HG02759 (cell line): Measurements from ENCODE around the gene METTL17.
"Not testable (repeated sequence)": the region's sequence is repeated elsewhere in the genome, so short reads cannot be mapped to it uniquely, and the experiment has no call there.

Experiments used
- ATAC-seq: cut with Tn5 transposase; IDR thresholded peaks from one replicate; pipeline ENCODE4 v1.9.1; 2021; ENCODE audit warnings: mild to moderate bottlenecking, moderate library complexity; ENCODE audit not compliant: unreplicated experiment

Gene METTL17

DNA sequence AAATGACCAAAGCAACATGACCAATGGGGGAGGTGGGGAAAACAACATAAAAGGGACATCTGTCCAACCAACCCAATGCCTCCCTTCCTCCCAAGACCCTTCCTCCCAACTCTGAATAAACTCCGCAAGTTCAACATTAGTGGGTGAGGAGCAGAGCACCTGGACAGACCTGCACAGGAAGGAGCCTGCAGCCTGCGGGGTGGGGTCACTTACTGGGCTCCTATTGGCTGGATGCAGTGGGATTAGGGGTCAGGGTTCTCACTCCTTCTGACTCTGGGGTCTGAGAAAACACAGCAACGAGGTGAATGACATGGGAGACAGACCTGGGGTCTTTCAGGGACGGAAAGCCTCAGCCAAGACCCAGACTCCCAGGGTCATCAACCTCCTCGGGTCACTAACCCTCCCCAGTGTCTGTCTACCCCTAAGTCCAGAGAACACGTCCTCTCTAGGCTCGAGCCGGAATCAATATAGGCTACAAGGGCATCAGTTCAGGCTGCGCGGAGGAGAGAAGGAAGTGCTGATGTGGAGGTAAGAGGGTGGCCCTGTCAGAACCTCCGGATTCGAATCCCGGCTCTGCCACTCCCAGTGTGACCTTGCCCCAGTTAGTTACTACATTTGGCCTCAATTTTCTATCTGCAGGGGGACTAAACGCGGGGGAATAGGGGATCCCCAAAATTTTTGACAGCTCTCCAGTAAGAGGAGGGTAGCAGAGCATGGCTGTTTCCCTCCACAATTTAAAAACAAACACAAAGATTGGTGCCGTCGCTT lies 34.2 kb downstream of the METTL17 start:
- ATAC-seq, result no peak

DNA sequence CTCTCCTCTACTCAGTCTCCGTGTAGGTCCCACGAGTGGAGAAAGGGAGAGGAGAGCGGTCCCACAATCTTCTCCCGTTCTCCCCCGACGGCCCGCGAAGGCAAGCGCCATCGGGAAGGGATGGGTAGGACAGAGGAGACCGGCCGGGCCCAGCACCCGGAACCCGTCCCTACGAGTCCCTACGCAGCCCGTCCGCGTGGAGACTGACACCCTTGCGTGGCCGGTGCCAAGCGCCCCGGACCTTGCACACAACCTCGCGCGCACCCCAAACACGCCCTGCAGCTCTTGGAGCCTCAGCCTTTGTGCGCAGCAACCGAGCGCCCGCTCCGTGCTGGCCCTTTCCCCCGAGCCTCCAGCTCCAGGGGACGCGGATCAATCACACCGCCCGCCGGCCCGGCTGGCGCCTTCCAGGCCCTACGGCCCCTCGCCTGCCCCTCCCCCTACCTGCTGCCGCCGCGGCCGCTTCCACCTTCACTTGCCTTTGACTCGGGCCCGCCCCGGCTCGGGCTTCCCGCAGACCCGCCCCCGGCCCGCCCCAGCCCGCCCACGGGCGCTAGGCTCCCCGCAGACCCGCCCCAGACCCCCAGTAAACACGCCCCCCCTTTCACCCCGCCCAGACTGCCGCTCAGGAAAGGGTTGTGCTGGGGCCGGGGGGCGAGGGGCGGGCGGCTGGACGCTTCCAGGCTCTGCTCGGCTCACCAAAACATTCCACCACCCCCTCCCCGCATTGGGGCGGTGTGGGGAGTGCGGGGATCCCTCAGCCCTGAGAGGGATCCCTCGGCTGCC lies 35.0 kb downstream of the METTL17 start, which contains the start of gene NDRG2:
Gene NDRG2 (minus strand): TSS at position 477 of the 786 bp plus-strand sequence. CDS start 1,746 bp downstream, outside the sequence.
- peak; percentile 74 for ATAC-seq

DNA sequence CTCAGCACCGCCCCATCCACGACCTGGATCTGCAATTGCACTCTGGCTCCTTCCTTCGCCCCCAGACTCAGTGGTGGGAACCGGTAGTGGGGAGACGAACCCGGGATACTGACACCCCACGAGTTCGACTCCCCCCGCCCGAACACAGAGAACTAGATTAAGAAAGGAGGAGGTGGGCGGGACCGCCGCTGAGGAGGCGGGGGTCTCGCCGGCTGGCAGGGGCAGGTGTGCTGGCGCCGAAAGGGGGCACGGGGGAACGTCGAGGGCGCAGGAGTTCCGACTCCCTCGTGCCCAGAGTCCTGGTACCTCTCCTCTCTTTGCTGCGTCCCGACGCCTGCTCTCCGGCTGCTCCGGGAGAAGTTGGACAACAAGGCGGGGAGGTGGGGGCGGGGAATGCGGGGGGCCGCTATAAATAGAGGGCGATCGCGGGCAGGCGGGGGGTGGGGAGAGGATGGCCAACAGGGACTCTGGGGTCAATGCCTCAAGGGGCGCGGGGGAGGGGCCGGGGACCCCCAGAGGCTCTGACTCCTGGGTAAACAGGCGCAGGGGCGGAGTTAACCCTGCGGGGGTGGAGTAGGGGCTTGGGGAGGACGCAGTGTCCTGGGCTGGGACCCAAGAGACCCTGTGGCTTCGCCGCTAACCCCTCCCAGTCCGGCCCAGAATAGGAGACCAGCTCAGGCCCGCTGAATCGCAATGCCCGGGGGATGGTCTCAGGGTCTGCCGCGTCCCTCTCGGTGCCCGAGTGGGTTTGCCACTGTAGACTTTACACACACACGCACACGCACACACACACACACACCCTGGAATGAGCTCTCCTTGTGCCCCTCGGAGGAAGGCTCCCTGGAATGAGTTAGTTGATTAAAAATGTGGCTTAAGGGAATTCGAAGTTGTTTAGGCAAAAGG lies 35.8 kb downstream of the METTL17 start:
- no peak for ATAC-seq

DNA sequence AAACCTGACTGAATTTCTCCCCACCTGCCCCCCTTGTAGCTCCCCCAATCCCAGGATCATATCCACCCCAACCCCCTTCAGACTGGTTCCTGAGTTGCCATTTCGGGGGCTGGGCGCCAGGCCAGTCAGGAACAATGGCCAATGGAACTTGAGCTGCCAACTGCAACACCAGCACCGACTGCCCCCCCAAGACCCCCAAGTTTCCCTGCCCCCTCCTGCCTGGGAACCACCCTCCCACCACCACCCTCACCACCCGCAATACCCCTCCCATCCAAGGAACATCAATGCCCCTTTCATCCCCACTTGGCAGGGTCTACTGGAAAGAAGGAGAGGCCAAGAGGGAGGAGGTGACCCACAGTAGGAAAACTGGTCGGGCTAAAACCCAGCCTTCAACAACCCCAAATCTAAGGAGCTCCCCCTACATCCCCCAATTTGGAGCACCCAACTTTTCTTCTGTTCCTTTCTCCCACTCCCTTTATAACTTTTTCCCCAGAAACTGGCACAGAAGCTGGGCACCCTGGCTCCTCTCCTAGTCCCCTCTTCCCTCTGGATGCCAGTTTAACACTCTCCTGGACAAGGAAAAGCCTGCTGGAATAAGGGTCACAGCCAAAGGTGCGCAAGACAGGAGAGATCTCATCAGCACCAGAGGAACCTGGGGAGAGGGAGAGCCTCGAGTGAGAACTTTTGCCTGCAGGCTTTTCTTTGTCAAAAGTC lies 36.7 kb downstream of the METTL17 start:
- ATAC-seq, result no peak

DNA sequence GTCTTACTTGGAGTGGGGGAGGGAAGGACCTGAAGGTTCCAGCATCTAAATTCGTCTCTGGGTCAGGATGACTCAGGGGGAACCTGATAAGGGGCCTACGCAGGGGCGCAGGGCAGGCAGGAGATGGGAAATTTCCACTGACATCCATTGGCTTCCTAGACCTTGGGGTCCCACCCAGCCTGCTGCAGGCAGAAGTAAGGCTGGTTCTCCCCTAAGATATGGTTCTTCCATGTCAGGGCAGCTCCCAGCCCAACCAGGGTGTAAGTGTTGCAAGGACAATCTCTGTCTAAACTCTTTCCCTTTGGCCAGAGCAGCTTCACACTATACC lies 37.2 kb downstream of the METTL17 start:
- no peak for ATAC-seq

DNA sequence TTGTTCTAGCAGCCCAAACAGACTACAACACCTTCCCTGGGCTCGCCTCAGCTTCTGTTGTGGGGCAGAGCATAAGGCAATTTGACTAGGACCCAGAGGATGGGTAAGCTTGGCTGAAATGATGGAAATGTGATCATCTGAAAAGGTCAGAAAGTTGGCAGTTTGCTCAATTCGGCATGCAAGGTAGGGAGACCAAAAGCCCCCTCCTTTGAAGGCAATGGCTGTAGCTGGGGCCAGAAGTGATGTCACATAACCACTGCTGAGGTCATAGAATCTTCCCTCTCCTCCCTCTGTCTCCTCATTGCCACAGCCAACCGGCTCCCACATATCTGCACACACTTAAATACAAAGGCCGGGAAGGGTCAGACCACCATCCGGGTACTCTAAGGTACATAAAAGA lies 40.1 kb downstream of the METTL17 start, which contains the start of gene TPPP2:
Gene TPPP2 (plus strand): TSS at position 301 of the 400 bp plus-strand sequence. CDS start 365 bp downstream, outside the sequence.
- ATAC-seq, result no peak

DNA sequence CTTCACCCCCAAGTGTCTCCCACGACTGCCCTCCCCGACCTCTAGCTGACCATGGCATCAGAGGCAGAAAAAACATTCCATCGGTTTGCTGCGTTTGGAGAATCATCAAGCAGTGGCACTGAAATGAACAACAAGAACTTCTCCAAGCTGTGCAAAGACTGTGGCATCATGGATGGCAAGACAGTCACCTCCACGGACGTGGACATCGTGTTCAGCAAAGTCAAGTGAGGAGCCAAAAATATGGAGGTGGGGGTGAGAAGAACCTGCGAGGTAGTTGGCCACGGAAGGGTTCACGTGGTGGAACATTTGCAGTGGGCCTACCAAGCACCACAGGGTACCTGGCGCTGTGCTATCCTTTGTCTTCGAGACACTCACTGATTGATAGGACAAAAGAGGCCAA lies 40.8 kb downstream of the METTL17 start:
- no peak for ATAC-seq

DNA sequence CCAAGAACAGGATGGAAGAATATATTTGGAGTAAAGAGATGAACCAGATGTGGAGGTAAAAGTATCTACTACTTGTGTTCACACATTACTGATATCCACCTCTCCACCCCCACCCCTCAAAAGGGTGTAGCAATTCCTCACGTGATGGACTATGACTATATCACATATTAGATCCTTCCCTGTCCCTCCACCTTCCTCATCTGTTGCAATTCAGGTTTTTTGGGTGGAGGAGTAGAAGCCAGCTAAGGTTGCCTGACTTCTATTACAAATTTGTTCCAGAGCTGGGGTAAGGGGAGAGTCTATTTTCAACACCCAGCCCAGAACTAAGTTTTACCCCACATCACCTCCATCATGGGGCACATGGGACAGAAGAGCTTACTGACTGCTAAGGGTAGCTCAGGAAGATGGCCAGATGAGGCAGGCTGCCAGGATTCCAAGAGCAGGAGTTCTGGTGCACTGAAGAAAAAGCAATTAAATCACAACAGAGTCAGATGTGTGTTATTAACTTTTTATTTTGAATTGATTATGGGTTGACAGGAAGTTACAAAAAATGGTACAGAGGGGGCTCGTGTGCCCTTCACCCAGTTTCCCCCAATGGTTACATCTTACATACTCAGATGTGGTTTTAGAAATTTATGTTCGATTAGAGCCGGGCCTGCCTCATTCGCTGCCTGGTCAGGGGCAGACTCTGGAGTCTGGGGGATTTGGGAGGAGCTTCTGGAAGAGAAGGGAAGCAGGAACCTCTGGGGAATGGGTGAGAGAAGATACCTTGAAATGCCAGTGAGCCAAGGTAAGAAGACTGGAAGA lies 42.7 kb downstream of the METTL17 start:
- ATAC-seq, result no peak

DNA sequence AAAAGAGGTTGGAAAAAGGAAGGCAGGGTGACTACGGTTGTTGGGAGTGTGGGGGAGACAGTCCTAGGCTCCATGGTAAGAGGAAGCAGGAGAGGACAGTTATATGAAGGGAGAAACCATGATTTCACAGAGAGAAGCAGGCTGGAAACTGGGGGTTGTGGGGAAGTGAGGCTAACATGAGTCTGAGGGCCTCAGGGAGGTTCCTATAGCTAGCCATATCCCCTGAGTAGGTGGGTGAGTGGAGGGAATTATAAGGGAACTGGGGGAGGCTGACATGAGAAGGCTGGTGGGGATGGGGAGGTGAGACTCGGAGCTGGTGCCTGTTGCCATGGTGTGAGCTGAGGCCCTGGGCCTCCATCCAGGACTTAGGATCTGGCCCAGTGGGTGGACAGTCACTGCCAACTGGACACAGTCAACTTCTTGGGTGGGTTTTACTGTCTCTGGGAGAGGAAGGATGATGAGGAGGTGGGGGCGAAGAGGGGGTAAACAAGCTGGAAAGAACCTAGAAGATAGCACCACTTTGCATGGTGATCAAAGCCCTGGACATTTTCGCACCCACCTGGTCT lies 43.4 kb downstream of the METTL17 start:
- ATAC-seq, result no peak

DNA sequence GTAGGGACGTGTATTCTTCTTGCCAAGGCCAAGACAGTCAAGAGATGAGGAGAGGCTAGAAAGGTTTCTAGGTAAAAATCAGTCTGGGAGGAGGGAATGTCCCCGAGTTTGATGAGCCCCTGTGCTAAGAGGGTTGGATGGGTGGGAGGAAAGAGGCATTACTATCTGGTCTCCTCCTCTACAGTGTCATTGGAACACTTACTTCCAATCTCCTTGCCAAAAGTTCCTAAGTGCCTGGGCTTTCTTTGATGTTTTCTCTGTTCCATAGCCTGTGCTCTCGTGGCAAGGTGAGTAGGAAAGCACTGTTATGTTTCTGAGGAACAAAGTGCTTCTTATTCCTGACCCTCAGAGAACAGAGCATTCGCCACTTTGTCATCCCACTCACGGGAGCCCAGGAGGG lies 44.9 kb downstream of the METTL17 start, which contains the start of gene RNASE13:
Gene RNASE13 (minus strand): TSS at position 101 of the 400 bp plus-strand sequence. CDS start 519 bp downstream, outside the sequence.
- ATAC-seq, result no peak

DNA sequence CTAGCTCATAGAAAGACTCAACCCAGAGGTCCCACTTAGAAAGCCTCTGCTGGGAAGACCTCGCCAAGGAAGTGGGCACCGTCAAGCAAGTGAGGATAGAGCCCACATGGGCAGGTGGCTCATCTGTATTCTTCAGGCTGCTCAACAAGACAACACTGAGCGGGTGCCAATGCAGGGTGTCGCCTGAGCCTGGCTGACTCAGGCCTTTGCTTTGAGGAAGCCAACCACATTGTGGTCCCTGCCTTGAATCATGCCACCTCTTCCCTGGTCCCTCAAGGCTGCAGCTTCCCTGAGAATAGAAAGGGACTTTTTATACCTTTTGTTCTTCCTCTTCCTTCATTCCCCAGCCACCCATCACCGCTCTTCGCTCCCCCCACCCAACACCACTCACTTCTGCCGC lies 47.0 kb downstream of the METTL17 start:
- ATAC-seq, result no peak

DNA sequence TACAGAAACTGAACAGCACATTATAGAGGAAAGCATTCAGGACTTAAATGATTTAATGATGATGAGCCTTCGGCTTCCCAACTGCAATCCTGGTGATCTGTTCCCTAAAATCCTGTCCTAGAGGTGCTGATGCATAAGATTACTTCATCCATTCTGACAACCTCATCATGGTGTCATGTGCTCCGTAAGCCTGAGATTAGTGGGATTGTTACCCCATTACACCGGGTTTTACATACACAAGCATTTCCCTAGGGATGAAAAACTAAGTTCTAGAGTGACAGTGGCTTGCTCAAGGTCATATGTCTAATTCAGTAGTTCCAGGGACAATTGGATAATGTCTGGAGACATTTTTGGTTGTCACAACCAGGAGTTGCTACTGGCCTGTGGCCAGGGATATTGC lies 47.4 kb downstream of the METTL17 start:
- no peak for ATAC-seq

DNA sequence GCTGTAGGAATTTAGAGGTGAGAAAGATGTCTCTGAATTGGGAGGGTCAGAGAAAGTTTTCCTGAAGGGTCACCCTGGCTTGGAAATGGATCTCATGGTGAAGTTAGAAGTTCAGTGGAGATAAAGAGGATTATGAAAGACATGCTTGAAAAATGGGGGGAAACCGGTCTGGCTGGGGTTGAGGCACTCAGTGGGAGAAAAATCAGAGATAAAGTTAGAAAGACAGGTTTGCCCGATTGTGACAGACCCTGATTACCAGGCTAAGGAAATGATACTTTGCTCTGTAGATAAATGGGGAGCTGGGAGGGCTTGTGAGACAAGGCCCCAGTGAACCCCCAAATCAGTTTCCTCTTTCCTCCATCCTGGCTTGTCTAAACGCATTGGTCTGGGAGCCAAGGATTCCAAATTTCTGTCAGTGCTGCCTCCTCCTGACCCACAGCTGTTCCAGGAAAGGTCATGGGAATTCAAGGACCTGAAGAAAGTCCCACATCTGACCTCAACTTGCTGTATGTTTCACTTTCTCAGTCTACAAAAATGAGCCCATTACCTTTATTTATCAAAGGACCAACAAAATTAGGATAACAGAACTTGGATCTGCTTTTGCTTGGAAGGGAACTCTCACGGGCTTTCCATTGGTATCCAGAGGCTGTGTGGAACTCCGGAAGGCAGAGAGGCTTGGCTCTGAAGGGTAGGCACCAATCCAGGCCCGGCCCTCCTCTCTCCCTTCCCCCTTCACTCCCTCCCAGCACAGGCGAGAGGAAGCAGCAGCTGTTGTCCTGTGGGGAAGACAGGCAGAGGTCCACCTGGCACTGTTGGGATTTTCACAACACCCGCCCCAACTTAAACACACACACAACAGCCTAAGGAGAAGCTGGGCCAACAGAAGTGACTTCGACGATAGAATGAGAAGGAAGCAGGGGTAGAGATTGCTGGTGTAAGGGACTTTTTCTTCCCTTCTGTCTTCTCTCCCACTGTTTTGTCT lies 49.0 kb downstream of the METTL17 start:
- no peak for ATAC-seq

DNA sequence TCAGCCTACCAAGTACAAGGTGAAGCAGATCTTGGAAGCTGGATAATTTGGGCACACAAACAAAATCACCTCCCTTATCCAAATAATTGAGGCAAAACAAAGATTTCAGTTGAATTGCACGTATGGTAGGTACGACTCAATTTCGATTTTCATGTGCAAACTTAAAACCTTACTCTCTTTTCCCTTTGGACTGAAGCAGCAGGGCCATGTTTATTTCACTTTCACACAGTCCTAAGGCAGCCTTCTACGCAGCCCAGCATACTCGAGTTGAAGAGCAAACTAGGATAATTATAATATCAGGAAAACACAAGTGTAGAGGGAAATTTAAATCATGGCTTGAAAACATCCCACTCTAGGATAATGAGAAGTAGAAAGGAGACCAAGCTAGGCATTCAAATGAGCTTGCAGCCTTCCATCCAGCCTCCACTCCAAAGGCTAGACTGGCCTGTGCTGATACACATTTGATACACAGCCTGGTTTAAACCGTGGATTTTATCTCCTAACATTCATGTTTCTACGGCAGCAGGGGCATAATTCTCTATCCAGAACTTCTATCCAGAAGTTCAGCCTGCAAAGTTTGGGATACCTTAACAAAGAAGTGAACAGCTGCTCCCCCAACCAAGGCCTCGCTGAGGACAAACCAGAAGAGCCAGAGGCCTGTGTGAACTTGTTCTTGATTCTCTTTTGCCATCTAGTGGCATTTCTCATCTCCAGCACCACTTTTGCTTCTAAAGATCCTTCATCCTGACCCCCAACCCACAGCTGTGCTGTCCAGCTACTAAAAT lies 50.0 kb downstream of the METTL17 start:
- ATAC-seq, result peak; percentile 55

DNA sequence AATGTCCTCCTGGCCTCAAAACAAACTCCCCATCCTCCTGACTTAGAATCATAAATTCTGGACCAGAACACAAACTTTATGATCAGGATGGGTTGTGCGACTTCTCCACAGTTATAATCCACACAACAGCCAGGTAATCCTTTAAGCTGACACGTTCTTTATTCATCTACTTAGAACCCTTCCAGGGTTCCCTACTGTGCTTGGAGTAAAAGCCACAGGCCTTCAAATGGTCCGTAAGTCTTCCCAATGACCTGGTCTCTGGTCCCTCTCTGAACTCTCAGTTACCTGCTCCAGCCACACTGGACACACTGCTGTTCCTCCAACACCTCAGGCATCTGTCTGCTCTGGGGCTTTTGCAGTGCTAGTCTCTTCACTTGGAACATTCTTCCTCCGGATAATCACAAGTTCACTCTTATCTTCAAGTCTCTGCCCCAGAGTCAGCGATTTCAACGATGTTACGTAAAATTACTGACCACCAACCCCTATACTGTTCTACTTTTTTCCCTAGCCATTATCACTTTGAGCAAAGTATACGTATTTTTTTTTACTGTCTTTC lies 50.7 kb downstream of the METTL17 start:
- ATAC-seq, result no peak

DNA sequence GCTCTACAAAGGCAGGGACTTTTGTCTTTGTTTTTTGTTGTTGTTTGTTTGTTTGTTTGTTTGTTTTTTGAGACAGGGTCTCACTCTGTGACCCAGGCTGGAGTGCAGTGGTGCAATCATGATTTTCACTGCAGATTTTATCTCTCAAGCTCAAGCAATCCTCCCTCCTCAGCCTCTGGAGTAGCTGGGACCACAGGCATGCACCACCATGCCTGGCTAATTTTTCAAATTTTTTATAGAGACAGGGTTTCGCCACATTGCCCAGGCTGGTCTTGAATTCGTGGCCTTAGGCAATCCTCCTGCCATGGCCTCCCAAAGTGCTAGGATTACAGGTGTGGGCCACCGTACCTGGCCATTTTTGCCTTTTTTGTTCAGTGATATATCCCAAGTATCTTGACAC lies 51.2 kb downstream of the METTL17 start:
- ATAC-seq, result not testable (repeated sequence)
